HG02678 (cell line): Measurements from ENCODE around the gene TFPI.

Experiments used
- ATAC-seq: cut with Tn5 transposase; IDR thresholded peaks from one replicate; pipeline ENCODE4 v1.9.1; 2021; ENCODE audit warnings: mild to moderate bottlenecking, moderate library complexity; ENCODE audit not compliant: unreplicated experiment

TFPI gene

GRCh38 chr2:187424146-187424545 lies 130.1 kb downstream of the TFPI start:
- no peak for ATAC-seq

- ATAC-seq: no peak
Observed at GRCh38 chr2:187422282-187422681, 132.0 kb downstream of the TFPI start.

GRCh38 chr2:187421519-187421918 lies 132.7 kb downstream of the TFPI start:
- ATAC-seq: no peak

GRCh38 chr2:187419808-187420207 lies 134.4 kb downstream of the TFPI start:
- ATAC-seq: no peak

- no peak for ATAC-seq
Observed at GRCh38 chr2:187415449-187415848, 138.8 kb downstream of the TFPI start.
